ENCODE measurements around the gene COMTD1. TPM values are rescaled to one million over a fixed set of nuclear protein-coding genes. Genes with fewer than 3 reads are reported as not detected.

The COMTD1 gene
- total and polyA plus RNA-seq, 2 of the 4 experiments (the other 2 are of a cell fraction): 1.6 to 6.4 TPM

- Histone ChIP-seq H3K9me3 (ENCODE audit: control insufficient read depth, insufficient read depth, low read length) (no peaks in the 10 kb centered on the region), H3K4me1 (ENCODE audit: control insufficient read depth, insufficient read depth, low read length) (peaks cover 9% of the 10 kb centered on the region), H3K56ac (ENCODE audit: extremely low read depth, insufficient read depth, low read length) (no peak overlapping the region), H2AK5ac (ENCODE audit: low read depth, low read length) (no peak overlapping the region), H3K18ac (ENCODE audit: low read depth, low read length) (no peak overlapping the region), H3K9ac (ENCODE audit: low read depth, low read length) (no peak overlapping the region), H3K27ac (ENCODE audit: insufficient read depth, low read length) (no peak overlapping the region), H4K91ac (ENCODE audit: insufficient read depth, low read depth, low read length) (no peak overlapping the region), H4K8ac (ENCODE audit: low read depth in 2 of 2, low read length in 2 of 2) (no peak overlapping the region), H3K36me3 (ENCODE audit: control insufficient read depth, insufficient read depth, low read length) (no peaks in the 10 kb centered on the region), H3K27me3 (ENCODE audit: control insufficient read depth, insufficient read depth, low read length) (peaks cover 2% of the 10 kb centered on the region; the same call in 1 of the 2 replicates), H2BK120ac (ENCODE audit: low read depth, low read length) (no peak overlapping the region), H4K5ac (ENCODE audit: low read depth, low read length) (no peak overlapping the region; the same call in 1 of the 2 replicates), H2BK15ac (ENCODE audit: low read depth, low read length) (no peak overlapping the region), H3K4ac (ENCODE audit: low read depth, low read length) (no peak overlapping the region), H3K4me3 (ENCODE audit: insufficient read depth, low read depth, low read length) (no peak overlapping the region), H3K23ac (ENCODE audit: low read depth, low read length) (no peak overlapping the region), H2AFZ (replicated peaks; ENCODE audit: low read length, poor library complexity) (peak overlapping the region; percentile 19), H2BK20ac (ENCODE audit: low read depth, low read length) (no peak overlapping the region), H2AK9ac (replicated peaks; ENCODE audit: low read depth, low read length, poor library complexity) (no peak overlapping the region), H2BK5ac (ENCODE audit: low read depth, low read length, poor library complexity, severe bottlenecking) (no peak overlapping the region), H4K20me1 (ENCODE audit: insufficient read depth, low read length) (no peaks in the 10 kb centered on the region), H3K4me2 (ENCODE audit: low read depth, low read length) (no peak overlapping the region), H3K79me1 (ENCODE audit: low read depth in 1 of 2, low read length in 2 of 2) (peaks cover 0 to 3% of the 10 kb centered on the region in 2 experiments; a peak in 1 of 4 replicates), H3K9me1 (ENCODE audit: insufficient read depth, low read length) (peaks cover 5% of the 10 kb centered on the region), H3K14ac (replicated peaks; ENCODE audit: low read depth, low read length) (no peak overlapping the region)
- 81% methylated on average over 9 of the region's 46 CpGs; no CpG with 5 or more reads in 1 of the 2 experiments for WGBS, 2 experiments (ENCODE audit: extremely low coverage in 2 of 2, insufficient read length in 1 of 2)
- TF ChIP-seq MAZ (IDR thresholded peaks at IDR 0.05; ENCODE audit: borderline replicate concordance, low read depth, low read length) (no peak), USF2 (IDR thresholded peaks at IDR 0.05; ENCODE audit: low read depth, low read length) (no peak), MAFK (IDR thresholded peaks at IDR 0.05; ENCODE audit: low read depth, low read length) (no peak)
- TF ChIP-seq, protein P1, sequence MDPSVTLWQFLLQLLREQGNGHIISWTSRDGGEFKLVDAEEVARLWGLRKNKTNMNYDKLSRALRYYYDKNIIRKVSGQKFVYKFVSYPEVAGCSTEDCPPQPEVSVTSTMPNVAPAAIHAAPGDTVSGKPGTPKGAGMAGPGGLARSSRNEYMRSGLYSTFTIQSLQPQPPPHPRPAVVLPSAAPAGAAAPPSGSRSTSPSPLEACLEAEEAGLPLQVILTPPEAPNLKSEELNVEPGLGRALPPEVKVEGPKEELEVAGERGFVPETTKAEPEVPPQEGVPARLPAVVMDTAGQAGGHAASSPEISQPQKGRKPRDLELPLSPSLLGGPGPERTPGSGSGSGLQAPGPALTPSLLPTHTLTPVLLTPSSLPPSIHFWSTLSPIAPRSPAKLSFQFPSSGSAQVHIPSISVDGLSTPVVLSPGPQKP (IDR thresholded peaks at IDR 0.05; ENCODE audit: borderline replicate concordance, low read depth, low read length): no peak
- POLR2A ChIA-PET (ENCODE audit: unreplicated experiment): no interaction called here
- dilution Hi-C loops (cut with HindIII; ENCODE audit: low sequenced_read_pairs, unreplicated experiment): no loop called here
- BruUV-seq (replicated peaks): no TSS peak
- intact Hi-C loops (cut with micrococcal nuclease): no loop called here
- in situ Hi-C loops (cut with MboI; ENCODE audit: low sequenced_read_pairs): no loop called here
- no peak for DNase-seq
- ATAC-seq (ENCODE audit: low read depth): no peak
- CTCF ChIA-PET: no interaction called here
These were observed 40.5 kb upstream of the COMTD1 start for GRCh38 chr10:75276069-75276872.

Measured in IMR-90 (cell line).